Thymus (tissue), 11 donors: ENCODE data around the gene ANGPTL4. TPM values are rescaled to one million over a fixed set of nuclear protein-coding genes. Genes with fewer than 3 reads are reported as not detected.
"Not testable (repeated sequence)": the region's sequence is repeated elsewhere in the genome, so short reads cannot be mapped to it uniquely, and the experiment has no call there.

ENCODE experiments used
- DNase-seq, 9 donors: peaks; one replicate each; pipeline ENCODE4 v3.0.0-alpha.2; 2013; ENCODE audit warnings: low spot score in 9 of 9, low read depth in 6 of 9, missing footprints in 1 of 9
- H3K27ac ChIP-seq, 2 donors: one replicate each; pipeline ENCODE4 v1.5.1; 2013; ENCODE audit warnings: control low read depth in 1 of 2, low read depth in 1 of 2, low read length in 1 of 2, mild to moderate bottlenecking in 1 of 2, moderate library complexity in 1 of 2
- H3K27me3 ChIP-seq, 2 donors: one replicate each; pipeline ENCODE4 v1.5.1; 2013; ENCODE audit warnings: low read length in 1 of 2; ENCODE audit not compliant: control insufficient read depth in 2 of 2, insufficient read depth in 1 of 2
- H3K36me3 ChIP-seq, 2 donors: one replicate each; pipeline ENCODE4 v1.5.1; 2013; ENCODE audit warnings: low read length in 1 of 2, mild to moderate bottlenecking in 1 of 2, moderate library complexity in 1 of 2; ENCODE audit not compliant: control insufficient read depth in 2 of 2, insufficient read depth in 2 of 2
- H3K4me1 ChIP-seq, 2 donors: one replicate each; pipeline ENCODE4 v1.5.1; 2013; ENCODE audit warnings: low read length in 2 of 2; ENCODE audit not compliant: control insufficient read depth in 2 of 2, insufficient read depth in 2 of 2
- H3K4me3 ChIP-seq, 2 donors: one replicate each; pipeline ENCODE4 v1.5.1; 2013; ENCODE audit warnings: low read length in 2 of 2, control low read depth in 1 of 2, mild to moderate bottlenecking in 1 of 2
- H3K9me3 ChIP-seq, 2 donors: one replicate each; pipeline ENCODE4 v1.5.1; 2013; ENCODE audit warnings: low read length in 1 of 2, mild to moderate bottlenecking in 1 of 2; ENCODE audit not compliant: control insufficient read depth in 2 of 2, insufficient read depth in 1 of 2
- WGBS: extraction: QIAGEN DNeasy Blood & Tissue Kit; methylation state at CpG from one replicate; pipeline ENCODE4 v1.1.7; 2013; 5-methylcytosine and 5-hydroxymethylcytosine counted together
- polyA plus RNA-seq: library from polyadenylated mRNA; stranded (reverse); fragments of 200-250 nt; gene quantifications from one replicate; pipeline ENCODE4 v1.2.3, GENCODE V29; 2013
- total RNA-seq: library from RNA; stranded (reverse); fragments of 120-200 nt; gene quantifications from one replicate; pipeline ENCODE4 v1.2.4, GENCODE V29; 2013
- donor health status: healthy.

Gene ANGPTL4
- total and polyA plus RNA-seq, 2 donors = 0.42 to 14.4 TPM

- WGBS = 95% methylated on average over 4 of the region's 4 CpGs
- H3K4me1 ChIP-seq, H3K27ac ChIP-seq, H3K9me3 ChIP-seq, DNase-seq, H3K36me3 ChIP-seq, H3K4me3 ChIP-seq: not testable (repeated sequence)
- H3K27me3 ChIP-seq = peaks cover 41 to 86% of the 10 kb centered on the region in 2 donors
These were observed 22.5 kb upstream of the ANGPTL4 start for GRCh38 chr19:8341504-8341903.

- Histone ChIP-seq H3K27me3 (peaks cover 38 to 79% of the 10 kb centered on the region in 2 donors), H3K4me1 (peaks cover 3 to 9% of the 10 kb centered on the region in 2 donors)
- no peak for DNase-seq
These were observed 21.7 kb upstream of the ANGPTL4 start for GRCh38 chr19:8342316-8342683.

GRCh38 chr19:8342684-8343482, 21.1 kb upstream of the ANGPTL4 start, which contains the start of gene KANK3:
TSS of gene KANK3 (minus strand) at chr19:8343262. CDS start at chr19:8337828, 5,434 bp downstream.
- H3K4me3 ChIP-seq = peak within 1 kb of the TSS; percentile 33 to 40
- peak in 8 of 9 donors; percentile 50 to 90 (median 69) for DNase-seq
- peaks cover 38 to 73% of the 10 kb centered on the region in 2 donors for H3K27me3 ChIP-seq
- WGBS = 2% methylated on average over 65 of the region's 65 CpGs
- H3K27ac ChIP-seq = peak within 1 kb of the TSS; percentile 26 to 31
- H3K36me3 ChIP-seq = no peaks in the 10 kb centered on the region
- H3K4me1 ChIP-seq = peaks cover 3 to 9% of the 10 kb centered on the region in 2 donors
- H3K9me3 ChIP-seq = peaks cover 0 to 7% of the 10 kb centered on the region in 2 donors

More at GRCh38 chr19:8342316-8342683, 21.7 kb upstream of the ANGPTL4 start:
- H3K9me3 ChIP-seq = peaks cover 0 to 7% of the 10 kb centered on the region in 2 donors
- H3K4me3 ChIP-seq = no peak overlapping the region
- WGBS = 27% methylated on average over 14 of the region's 14 CpGs
- no peaks in the 10 kb centered on the region for H3K36me3 ChIP-seq
- H3K27ac ChIP-seq = no peak overlapping the region

- DNase-seq = no peak
- peaks cover 3 to 9% of the 10 kb centered on the region in 2 donors for H3K4me1 ChIP-seq
- no peak overlapping the region for H3K27ac ChIP-seq
- peak overlapping the region in 1 of 2 donors; percentile 40 for H3K4me3 ChIP-seq
- H3K27me3 ChIP-seq = peaks cover 38 to 67% of the 10 kb centered on the region in 2 donors
- H3K9me3 ChIP-seq = peaks cover 0 to 7% of the 10 kb centered on the region in 2 donors
- WGBS = 50% methylated on average over 11 of the region's 11 CpGs
- H3K36me3 ChIP-seq = no peaks in the 10 kb centered on the region
These were observed 20.5 kb upstream of the ANGPTL4 start for GRCh38 chr19:8343483-8343844.

- not testable (repeated sequence) for H3K4me3 ChIP-seq, H3K9me3 ChIP-seq, H3K36me3 ChIP-seq, H3K4me1 ChIP-seq, H3K27ac ChIP-seq, DNase-seq
- peaks cover 1 to 34% of the 10 kb centered on the region in 2 donors for H3K27me3 ChIP-seq
- 90% methylated on average over 8 of the region's 8 CpGs for WGBS
These were observed 14.2 kb upstream of the ANGPTL4 start for GRCh38 chr19:8349629-8350372.

GRCh38 chr19:8352134-8352827, 11.7 kb upstream of the ANGPTL4 start:
- Histone ChIP-seq H3K4me1 (no peaks in the 10 kb centered on the region), H3K9me3 (no peaks in the 10 kb centered on the region), H3K27me3 (peaks cover 0 to 27% of the 10 kb centered on the region in 2 donors), H3K36me3 (no peaks in the 10 kb centered on the region), H3K4me3 (no peak overlapping the region), H3K27ac (no peak overlapping the region)
- no peak for DNase-seq
- 49% methylated on average over 10 of the region's 10 CpGs for WGBS

- H3K27ac ChIP-seq, H3K36me3 ChIP-seq, H3K4me1 ChIP-seq, DNase-seq, H3K4me3 ChIP-seq, H3K9me3 ChIP-seq: not testable (repeated sequence)
- WGBS = 73% methylated on average over 5 of the region's 5 CpGs
- H3K27me3 ChIP-seq = peaks cover 0 to 27% of the 10 kb centered on the region in 2 donors
These were observed 11.1 kb upstream of the ANGPTL4 start for GRCh38 chr19:8352845-8353244.

- no peak for DNase-seq
- no peak overlapping the region for H3K27ac ChIP-seq
- WGBS = 91% methylated on average over 6 of the region's 6 CpGs
- H3K27me3 ChIP-seq = peaks cover 0 to 24% of the 10 kb centered on the region in 2 donors
- no peaks in the 10 kb centered on the region for H3K4me1 ChIP-seq
- no peaks in the 10 kb centered on the region for H3K9me3 ChIP-seq
- H3K4me3 ChIP-seq = no peak overlapping the region
- no peaks in the 10 kb centered on the region for H3K36me3 ChIP-seq
These were observed 8.1 kb upstream of the ANGPTL4 start for GRCh38 chr19:8355631-8356402.
